ENCODE results near the gene PARD3.
"Not testable (repeated sequence)": the region's sequence is repeated elsewhere in the genome, so short reads cannot be mapped to it uniquely, and the experiment has no call there.

PARD3 gene

DNA sequence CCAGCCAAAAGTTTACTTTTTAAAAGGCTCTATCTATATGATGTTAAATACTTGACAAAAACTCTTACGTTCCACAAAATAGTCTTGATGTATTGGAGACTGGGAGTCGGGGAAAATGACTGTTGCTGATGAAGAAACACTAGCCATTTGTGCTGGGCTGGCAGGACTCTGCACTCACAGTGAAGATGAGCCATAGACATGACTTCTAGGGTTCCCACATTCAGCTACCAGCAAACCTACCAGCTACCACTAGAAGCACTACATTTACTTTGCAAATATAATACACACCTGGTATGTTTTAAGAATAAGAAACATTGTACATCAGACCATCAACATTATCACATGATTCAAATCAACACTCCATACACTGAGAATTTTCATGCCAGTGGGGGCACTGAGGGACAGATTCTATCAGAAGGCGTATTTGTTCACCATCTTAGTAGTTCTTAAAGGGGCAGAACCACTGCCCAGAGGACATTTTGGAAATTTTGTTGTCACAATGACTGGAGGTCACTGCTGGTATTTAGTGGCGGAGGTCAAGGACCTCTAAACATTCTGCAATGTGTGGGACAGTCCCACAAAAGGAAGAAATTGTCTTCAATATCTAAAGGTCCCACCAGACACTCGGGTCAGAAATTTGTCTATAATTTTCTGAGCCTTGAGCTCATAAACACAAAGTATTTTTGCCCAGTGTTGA lies 52.3 kb downstream of the PARD3 start:
- no peak for DNase-seq

DNA sequence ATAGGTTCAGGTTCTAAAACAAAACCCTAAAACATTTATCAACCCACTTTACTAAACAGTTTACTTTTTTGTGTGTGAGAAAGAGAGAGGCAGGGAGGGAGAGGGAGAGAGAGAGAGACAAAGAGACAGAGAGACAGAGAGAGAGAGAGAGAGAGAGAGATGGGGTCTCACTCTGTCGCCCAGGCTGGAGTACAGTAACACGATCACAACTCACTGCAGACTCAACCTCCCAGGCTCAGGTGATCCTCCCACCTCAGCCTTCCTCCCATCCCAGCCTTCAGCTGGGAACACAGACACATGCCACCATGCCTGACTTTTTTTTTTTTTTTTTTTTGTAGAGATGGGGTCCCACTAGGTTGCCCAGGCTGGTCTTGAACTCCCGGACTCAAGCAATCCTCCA lies 52.9 kb downstream of the PARD3 start:
- no peak for DNase-seq

DNA sequence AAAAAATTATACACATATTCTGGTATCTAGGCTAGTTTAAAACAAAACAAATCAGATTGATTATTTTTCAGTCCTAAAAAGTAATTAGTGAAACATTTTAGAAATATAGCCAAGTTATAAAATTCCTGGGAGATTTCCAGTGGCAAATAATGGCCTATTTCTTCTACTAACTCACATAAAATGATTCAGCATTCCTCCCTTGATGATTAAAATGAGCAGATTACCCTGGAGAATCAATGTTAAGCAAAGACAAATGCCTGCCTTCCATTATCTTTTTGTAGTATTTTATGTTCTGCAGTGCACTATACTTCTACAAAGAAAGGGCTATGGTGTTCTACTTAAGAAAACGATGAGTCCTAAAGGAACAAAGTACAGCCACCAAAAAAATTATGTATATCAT lies 53.6 kb downstream of the PARD3 start:
- DNase-seq, result no peak

DNA sequence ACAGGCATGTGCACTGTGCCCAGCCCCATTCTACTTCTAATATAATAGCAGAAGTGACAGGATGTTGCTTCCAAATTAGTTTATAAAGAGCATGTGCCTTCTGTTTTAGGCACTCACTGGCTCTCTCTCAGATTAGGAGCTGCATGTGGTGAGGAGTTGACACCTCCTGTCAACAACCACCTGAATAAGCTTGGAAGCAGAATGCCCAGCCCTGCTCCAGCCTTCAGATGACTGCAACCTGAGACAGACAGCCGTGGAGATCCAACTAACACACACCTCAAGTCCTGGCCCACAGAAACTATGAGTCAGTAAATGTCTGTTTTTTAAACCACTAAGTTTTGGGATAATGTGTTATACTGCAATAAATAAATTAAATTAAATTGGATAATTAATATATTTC lies 54.5 kb downstream of the PARD3 start:
- no peak for DNase-seq

DNA sequence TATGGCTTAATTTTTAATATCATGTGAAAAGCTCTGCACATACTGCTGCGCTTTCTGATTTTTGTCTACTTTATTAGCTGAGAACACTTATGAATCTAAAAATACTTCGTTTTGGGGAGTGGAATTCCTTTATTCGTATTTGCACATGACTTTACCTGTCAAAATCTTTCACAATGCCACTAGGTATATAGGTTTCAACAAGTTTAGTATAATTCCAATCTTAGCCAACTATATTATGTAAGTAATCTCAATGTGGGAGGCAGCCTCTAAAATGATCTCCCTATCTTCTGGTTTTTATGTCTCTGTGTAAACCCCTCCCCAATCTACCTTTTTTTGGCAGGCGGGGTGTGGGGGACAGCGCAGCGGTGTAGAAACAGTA lies 55.3 kb downstream of the PARD3 start:
- DNase-seq, result no peak

DNA sequence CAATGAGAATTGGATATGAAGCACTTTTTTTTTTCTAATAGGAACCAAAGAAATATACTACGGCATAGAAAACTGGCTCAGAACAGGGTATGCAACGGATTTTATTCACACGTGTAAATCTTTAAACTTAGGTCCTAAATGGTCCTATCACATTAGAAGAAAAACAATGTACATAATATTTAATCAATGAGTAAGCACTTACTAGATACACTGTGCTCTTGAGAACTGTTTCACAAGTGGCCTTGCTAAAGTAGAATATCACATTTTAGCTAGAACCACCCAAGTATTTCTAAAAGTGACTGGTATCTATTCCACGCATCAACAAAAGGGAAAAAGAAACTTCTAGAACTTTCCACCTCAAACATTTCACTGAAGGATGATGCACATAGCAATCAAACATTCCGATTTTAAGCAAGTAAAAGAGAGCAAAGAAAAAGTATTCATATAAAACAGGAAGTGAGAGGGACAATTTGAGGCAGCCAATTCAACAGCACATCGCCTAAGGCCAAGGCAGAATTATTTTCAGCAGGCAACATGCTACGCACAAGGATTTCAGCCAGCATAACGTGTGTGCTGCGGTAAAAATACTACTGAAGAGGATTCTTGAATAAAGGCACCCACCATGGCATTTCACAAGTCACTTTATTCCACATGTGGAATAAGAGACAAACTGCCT lies 55.8 kb downstream of the PARD3 start:
- DNase-seq, result no peak

DNA sequence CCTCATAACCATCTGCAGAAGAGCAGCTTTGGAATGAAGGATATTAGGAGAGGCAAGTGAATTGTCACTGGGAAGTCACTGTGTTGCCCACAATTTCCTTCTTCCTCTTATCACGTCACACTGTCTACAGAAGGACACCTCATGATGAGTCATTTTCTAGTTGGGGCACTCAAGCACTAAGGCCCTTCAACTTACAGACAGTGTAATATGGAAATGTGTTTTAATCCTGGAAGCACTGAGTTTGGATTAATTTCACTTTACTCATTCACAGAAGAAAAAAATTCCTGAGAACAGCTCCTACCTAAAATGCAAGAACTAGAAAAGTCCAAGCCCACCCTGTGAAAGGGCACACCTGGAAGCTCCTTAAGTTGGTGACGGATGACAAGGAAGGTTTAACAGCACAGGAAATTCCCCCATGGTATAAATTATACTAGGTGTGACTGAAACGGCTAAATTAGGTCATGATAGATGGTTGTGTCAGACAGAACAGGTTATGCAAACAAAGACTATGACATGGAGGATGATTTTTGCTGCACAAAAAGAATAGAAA lies 56.6 kb downstream of the PARD3 start:
- no peak for DNase-seq

DNA sequence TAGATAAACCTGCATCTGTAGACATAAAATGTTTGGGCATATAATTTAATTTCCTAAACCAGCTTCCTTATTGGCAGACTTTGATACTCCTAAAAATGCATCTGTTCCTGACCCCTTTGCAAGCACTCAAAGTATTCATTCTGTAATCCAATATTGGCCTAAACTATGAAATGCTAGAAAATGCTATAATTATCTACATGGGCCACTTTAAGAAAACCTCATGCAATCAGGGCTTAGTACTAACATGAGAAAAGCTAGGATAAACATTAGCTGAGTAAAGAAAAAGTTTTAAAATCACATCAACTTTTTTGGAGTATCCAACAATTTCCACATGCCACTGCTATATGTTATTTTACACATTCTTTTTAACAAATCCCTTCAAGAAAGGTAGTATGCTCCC lies 57.2 kb downstream of the PARD3 start:
- DNase-seq, result no peak

DNA sequence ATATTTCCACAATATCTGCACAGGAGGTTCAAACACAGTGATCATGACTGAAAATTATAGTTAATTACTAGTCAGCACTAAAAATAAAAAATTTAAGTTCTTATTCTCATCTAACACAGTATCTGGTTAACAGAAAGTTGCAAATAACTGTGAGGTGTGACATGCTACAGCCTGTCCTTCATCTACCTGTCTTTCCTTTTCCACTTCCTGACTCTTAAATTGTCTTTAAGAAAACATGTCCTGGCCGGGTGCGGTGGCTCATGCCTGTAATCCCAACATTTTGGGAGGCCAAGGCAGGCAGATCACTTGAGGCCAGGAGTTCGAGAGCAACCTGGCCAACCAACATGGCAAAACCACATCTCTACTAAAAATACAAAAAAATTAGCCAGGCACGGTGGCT lies 57.9 kb downstream of the PARD3 start:
- DNase-seq, result not testable (repeated sequence)

DNA sequence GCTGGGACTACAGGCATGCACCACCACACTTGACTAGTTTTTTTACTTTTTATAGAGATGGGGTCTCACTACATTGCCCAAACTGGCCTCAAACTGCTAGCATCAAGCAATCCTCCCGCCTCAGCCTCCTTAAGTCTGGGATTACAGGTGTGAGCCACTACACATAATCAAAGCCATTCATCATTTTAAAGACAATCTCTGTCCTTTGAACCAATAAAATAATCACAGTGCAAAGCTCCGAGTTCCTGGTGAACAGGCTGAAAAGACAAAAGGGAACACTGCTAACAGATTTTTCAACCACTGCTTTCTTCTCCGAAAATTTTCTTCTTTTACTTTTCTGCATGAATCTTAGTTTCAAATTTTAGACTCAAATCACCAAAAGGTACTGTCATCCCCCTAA lies 58.5 kb downstream of the PARD3 start:
- DNase-seq, result no peak

DNA sequence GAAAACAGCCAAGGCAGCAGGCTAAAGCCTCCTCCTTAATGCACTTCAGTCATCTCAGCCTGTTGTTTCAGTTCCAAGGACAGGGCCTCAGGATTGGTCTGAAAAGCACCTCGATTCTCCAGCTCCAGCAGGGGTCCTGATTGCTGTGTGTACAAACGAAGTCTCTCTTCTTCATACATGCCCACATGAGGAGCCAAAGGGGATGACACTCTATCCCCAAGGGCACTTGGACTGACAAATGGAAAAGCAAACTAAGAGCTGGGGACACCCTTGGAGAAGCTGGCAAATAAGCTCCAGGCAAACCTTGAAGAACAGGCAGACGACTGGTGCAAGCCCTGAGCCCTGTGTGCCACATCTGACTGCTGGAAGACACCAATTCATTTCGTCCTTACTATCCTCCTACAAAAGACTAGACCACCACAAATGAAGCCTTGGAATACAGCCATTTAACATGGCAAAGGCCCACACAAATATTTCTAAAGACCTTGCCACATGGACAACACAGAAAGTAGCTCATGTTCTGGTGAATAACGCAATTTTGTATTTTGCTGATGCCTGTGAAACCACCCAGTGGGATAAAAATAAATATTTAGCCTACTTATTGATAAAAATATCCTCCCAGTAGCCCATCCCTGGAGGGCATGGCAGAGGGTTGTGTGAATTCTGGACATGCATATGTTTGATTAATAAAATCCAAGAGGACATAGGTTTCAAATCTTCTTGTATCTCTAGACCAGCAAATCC lies 61.9 kb downstream of the PARD3 start:
- DNase-seq, result no peak

DNA sequence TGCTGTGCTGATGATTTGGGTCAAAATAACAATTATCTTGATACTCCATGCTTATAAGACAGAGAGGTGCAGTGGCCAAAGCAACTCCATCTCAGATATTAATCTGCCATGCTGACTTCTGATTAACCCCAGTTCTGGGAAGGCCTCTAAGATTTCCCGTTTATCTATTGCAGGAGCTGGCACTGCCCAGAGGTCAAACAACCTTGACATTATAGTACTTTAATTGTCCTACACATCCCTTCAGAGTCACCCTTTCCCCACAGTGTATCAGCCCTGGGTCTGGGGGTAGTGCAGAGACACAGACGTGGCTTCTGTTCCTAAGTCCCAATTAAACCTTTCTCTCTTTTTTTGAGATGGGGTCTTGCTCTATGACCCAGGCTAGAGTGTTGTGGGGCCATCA lies 63.8 kb downstream of the PARD3 start:
- no peak for DNase-seq

DNA sequence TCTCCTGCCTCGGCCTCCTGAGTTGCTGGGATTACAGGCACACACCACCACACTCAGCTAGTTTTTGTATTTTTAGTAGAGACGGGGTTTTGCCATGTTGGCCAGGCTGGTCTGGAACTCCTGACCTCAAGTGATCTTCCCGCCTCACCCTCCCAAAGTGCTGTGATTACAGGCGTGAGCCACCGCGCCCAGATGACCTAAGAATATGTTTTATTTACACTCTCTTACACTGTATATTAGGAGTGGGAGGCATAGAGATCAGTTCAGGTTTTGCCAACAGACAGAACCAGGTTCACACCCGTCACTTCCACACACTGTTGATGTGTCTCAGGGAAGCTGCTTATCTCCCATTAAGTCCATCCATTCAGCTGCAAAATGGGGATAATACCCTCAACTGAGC lies 64.3 kb downstream of the PARD3 start:
- not testable (repeated sequence) for DNase-seq

DNA sequence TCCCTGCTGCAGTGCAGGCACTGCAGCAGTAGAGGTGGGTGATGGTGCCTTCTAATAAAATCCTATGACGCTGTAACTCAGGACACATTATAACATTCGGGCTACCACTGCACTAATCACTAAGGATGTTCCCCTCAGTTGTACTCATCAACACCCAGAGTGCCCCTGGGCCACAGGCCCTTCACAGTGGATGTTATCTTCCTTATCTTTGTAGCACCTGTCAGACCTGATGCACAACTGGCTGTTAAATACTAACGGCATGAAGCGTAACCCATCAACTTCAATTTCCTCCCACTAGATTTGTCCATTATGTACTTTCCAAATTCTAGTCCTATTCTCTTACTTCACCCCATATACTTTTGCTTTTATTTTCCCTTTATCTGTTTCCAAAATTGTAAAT lies 66.3 kb downstream of the PARD3 start:
- no peak for DNase-seq

DNA sequence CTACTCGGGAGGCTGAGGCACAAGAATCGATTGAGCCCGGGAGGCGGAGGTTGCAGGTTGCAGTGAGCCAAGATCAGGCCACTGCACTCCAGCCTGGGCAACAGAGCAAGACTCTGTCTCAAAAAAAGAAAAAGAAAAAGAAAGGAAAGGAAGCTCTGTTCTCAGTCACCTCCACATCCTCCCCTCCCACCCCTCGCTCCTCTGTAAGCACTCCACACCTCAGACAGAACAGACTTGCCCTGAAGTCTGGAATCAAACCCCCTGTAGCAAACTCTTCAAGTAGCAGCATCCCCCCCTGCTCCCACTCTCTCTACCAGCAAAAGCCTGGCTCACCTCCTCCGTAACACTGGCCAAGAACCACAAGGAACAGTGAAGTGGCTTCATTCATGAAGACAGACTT lies 66.7 kb downstream of the PARD3 start:
- DNase-seq, result no peak

DNA sequence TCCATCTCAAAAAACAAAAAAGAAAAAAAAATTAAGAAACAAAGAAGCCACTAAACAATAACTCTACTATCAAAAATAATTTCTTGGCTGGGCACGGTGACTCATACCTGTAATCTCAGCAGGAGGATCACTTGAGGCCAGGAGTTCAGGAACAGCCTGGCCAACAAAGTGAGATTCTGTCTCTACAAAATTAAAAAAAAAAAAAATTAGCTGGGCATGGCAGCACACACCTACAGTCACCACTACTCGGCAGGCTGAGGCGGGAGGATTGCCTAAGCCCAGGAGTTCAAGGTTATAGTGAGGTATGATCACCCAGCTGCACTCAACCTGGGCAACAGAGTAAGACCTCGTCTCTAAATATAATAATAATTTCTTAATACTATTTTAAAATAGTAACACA lies 69.0 kb downstream of the PARD3 start:
- no peak for DNase-seq

DNA sequence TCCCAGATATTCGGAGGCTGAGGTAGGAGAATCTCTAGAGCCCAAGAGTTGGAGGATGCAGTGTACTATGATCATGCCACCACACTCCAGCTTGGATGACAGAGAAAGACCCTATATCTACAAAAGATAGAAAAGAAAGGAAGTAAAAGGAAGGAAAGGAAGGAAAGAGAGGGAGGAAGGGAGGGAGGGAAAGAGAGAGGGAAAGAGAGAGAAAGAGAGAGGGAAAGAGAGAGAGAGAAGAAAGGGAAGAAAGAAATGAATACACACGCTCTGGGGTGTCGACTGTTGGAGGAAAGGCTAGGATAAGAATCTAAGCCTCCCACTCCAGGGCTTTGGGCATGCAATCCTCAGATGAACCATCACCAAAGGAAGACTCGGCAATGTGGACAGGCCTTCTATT lies 69.9 kb downstream of the PARD3 start:
- DNase-seq, result no peak

DNA sequence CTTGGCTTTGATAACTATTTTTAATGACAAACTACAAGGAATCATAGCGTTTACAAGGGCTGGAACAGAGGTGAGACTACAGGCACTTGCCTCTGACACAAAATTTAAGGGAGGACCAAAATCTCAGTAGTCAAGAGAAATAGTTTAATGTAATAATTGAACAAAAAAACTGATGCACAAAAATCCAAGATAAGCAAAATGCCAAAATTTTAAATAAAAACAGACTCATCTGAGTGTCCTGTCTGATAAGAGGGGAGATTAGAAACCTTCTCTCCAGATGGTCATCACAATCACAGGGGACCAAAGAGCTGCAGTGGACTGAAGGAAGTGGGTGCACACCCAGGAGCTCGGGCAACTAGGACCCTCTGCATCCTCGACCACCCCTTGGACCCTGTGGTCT lies 70.5 kb downstream of the PARD3 start:
- DNase-seq, result no peak

DNA sequence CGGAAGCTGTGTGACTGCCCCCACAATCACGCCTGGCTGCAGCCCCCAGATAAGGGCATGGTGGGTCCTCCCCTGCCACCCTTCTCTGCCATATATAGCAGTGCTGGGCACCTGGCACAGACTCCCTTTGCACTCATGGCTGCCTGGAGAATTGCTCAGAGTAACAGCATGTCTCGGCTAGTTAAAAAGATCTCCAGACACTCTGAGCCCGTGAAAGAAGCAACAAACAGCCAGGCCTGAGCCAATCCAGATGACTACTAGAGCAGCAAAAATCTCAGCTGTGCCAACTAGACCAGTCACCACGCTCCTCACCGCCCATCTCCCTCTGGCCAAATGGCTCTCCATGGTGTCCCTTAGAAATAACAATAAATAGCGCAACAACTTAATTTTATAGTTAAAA lies 71.3 kb downstream of the PARD3 start:
- no peak for DNase-seq

DNA sequence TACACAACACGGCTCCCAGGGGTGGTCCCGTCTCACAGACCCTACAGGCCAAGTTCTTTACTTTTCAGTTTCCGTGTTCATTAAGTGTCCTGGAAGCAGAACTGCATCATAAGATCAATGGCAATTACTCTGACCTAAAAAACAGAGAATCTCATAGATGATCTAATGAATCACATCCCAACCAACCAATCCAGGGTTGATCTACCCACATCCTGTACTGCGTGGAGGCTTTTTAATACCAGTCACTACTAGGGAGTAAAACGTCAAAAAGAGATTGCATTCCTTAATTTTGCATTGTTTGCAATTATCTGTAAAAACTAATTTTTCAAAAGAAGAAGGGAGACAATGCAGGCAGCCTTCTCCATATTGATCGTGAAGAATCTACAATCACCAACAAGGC lies 72.6 kb downstream of the PARD3 start:
- no peak for DNase-seq

DNA sequence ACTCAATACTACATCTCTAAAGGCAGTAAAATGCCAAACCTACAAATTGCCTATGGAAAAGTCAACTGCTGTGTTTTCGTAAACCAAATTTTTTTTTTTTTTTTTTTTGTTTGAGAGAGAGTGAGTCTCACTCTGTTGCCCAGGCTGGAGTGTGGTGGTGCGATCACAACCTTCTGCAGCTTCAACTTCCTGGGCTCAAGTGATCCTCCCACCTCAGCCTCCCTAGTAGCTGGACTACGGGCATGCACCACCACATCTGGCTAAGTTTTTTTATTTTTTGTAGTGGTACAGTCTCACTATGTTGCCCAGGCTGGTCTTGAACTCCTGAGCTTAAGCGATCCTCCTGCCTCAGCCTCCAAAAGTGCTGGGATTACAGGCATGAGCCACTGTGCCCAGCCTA lies 74.0 kb downstream of the PARD3 start:
- not testable (repeated sequence) for DNase-seq

DNA sequence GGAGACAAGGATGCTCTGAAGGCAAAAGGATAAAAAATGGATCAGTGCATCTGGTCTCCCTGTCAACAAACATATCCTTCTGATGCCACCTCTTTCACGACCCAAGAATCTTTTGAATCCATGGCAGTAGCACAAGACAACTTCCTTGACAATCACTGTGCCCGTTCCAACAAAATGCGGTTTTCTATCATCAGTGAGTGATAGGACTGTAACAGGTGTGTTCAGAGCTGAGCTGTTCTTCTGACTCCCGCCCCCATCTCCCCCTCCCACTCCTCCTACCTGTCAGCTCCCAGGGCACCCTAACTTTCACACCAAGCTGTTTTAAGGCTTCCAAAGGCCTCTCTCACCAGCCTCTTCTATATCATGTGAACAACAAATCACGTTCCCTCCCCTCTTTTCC lies 74.8 kb downstream of the PARD3 start:
- no peak for DNase-seq

DNA sequence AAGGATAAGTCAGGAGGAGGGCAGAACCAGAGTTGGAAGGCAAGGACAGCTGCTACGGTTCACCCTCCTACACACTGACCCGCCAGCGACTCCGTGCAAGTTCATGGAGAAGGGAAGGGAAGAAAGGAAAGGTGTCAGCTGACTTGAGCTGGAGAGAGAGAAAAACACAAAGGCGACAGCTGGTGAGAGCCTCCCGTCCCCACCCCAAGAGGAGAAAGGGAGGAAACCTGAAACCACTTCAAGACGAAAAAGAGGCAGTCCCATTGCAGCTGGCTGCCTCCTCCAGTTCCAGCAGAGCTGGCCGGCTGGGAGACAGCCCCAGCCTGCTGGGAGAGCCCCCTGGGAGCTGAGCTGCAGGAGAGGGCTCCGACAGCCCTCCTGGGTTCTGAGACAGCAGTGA lies 75.2 kb downstream of the PARD3 start:
- no peak for DNase-seq

DNA sequence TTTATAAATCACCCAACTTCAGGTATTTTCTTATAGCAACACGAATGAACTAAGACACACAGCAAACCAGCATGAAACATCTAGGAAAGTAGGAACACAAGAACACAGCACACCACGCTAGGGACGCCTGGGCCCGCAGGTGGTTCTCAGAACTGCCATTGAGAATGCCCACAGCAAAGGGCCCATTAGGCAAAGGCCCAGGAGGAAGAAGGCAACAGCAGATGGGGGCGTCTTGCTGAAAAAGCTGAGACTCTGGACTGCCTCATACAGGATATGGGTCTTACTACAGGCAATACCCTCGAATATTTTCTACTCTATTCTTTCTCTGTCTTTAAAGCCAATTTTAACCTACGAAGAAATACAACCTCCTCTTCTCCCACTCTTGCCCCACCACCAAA lies 77.3 kb downstream of the PARD3 start:
- DNase-seq, result no peak

Data from activated CD8-positive, alpha-beta memory T cell treated with anti-CD3 and anti-CD28 coated beads for 24 hours (primary cell).